GM19324 (cell line): ENCODE results near the gene RYR3.

Source experiments
- ATAC-seq: cut with Tn5 transposase; IDR thresholded peaks from one replicate; pipeline ENCODE4 v1.9.1; 2021; ENCODE audit warnings: mild to moderate bottlenecking, moderate library complexity; ENCODE audit not compliant: unreplicated experiment, low FRiP score

The RYR3 gene

DNA sequence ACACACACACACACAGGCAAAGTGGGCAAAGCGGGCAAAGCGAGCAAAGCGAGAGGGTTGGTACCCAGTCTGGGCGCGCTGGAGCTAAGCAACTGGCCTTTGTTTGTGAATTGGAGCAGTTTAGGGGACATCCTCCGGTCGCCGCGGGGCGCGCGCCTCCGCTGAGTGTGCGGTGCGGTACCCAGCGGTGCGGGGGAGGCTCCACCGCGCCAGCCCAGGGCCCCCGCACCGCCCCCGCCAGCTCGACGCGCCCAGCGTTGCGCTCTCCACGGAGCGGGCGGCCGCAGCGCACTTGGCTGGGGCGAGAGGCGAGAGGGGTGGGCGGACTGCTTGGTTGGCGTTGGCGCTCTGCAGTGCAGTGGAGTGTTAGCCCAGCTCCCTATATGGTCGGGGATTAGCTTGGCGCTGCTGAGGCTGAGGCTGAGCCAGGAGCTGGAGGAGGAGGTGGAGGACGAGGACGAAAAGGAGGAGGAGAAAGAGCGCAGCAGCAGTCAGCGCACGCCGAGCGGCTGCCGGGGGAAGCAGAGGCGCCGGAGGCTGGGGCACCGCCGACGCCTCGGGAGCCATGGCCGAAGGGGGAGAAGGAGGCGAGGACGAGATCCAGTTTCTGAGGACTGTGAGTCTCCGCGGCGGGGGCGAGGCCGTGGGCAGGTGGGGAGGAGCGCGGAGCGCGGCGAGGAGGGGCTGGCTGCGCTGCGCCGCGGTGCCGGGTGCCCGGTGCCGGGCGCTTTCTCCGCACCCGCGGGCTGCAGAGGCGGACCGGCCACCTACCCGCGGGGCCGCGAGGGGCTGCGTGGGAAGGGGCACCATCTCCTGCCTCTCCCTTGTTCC is at the start of gene RYR3:
Gene RYR3, plus strand, starts transcription at position 487 of the 831 bp plus-strand sequence. Its CDS starts 79 bp downstream, at position 566.
- no peak for ATAC-seq

DNA sequence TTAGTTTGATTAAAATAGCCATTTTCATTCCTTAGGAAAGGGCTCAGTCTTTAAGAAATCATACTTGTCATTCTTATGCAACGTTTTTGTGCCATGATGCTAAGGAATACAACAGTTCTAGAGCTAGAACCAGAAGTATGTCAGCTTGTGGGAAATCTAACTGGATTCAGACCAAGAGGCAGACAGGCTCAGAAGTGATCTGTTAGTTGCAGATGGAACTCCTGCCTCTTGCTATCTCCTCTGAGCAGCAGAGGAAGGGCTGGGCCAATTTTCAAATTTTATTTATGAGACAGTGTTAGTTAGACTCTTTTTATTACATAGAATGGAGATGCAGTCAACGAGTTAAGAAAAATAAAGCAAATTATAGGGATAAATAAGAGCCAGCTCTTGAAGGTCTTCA is 48.5 kb upstream of the RYR3 start:
- no peak for ATAC-seq

DNA sequence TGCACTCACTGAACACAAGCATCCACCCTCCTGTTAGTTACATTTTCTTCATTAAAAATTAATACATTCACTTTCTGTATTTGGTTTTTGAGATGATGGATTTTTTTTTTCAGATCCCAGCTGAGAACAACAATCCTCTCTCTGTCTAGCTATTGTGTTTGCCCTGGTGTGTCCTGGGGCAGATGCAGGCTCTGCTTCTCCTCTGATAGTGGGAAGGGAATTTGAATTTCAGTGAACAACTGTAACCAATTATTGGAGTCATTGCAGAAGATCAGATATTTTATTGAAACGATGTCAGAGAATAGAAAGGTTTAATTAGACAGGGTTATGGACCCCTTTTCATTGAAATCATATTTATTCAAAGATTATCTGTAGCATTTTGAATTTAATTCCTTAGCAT is 33.1 kb upstream of the RYR3 start:
- ATAC-seq, result no peak

DNA sequence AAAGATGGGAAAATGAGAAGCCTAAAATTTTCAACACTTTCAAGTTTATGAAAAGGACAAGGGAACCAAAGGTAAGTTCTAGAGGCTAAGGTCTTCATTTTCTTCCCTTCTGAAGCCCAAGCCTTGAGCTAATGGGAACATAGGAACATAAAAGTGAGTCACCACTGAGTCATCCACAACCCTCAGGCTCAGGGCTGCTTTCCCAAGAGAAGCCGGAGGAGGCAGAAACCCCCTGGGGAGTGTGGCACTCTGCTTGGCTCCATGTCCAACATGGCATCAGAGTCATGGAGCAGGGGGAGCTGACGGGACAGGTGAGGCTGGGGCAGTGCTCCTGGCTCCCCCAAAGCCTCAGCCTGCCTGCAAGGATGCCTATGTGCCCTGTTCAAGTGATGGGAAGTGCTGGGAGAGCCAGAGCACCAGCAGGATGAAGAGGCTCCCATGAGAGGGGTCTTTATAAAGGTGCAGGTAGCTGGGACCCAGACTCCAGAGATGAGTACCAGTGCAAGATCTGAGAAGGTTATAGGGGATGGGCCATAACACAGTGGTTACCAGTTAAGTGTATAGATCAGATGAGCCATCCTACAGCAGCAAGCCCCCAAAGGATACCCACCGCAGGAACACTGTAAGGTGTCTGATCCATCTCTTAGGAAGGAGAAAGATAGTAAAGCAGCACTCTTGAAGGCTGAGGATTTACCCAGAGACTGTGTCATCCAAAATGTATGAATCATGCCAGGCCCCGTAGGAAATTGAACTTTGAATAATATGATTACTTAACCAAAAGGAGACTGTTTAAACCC is 31.8 kb upstream of the RYR3 start:
- no peak for ATAC-seq

DNA sequence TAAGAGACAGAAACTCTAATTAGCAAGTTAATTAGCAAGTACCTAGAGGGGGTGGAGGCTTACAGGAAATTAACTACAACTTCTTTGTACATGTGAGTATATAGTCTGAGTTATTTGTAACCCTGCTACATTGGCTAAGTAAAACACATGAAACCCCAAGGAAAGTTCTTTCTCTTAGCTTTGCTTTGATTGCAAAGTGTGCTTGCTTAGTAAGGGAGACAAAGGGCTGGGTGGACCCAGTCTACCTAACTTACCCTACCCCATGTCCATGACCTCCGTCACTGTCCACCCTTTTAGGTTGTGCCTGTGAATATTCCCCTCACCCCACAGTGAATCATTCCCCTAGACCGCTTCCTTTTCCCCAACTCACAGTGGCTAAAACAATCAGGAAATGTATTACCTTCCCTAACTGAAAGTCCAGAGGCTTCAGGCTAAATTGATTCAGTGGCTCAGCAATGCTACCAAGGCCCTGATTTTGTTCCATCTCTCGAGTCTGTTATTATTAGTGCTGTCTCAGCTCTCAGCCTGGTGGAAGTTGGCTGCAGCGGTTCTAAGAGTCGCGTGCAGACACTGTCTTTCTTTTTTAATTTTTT is 31.1 kb upstream of the RYR3 start:
- no peak for ATAC-seq

DNA sequence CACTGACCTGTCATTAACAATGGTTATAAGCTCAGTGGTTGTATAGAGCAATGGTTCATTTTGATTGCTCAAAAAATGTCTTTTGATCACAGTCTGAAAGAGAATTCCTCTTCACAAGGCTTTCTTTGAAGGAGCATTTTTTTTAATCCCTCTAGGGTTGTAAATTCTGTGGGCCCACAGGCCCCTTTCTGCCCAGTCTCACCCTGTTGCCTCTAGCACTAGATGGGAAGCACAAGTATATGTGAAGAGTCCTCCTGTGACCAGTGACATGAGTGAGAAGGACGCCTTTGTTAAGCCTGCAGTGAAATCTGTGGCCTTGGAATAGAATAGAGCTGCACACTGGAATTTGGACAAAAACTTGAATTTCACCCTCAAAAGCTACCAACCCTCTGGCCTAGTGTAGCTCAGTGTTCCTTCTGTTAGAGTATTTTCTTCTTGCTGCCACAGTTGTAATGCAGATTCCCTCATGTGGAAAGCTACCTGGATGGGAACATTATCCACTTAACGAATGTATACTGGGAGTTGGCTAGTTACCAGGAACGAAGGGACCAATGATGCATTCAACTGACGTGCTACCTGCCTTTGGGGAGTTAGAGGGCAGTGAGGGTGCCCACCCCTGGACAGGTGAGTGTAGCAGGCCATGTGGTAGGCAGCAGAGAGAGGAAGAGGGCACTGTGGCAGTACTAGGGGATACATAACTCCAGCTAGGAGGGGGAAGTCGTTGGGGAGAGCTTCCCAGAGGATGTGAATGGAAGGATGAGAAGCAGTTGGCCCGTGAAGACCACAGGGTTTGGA is 28.3 kb upstream of the RYR3 start:
- no peak for ATAC-seq

DNA sequence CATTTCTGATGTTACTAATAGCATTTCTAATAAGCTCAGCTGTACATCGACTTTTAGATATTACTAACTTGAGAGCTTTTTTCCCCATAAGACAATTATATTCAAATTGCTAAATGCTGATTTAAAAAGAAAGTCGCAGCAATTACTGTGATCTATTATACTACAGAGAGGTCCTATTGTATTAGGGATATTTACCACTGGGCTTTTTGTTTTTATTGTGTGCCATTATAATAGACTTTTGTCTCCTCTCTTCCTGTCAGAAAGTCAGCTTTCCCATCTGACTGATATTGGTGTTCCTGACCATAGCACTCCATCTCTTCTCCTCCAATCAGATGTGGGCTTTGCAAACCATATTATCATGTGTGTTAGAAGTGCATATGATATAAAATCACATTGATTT is 27.2 kb upstream of the RYR3 start:
- no peak for ATAC-seq

DNA sequence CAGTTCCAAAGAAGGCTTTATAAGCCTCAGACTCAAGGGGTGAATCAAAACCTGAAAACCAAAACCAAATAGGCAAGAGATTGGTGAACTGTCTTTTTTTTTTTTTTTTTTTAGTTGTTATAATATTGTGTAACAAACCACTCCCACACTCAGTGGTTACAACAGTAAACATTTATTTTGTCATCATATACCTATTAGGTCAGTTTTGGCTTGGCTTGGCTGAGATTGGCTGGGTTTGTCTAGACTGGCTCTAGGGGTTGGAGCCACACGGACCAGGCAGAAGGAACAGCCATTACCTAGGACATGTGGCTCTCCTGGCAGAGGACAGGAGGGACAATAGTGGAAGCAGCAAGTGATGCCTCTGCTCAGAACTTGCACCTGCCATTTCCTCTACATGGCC is 26.4 kb upstream of the RYR3 start:
- ATAC-seq, result no peak

DNA sequence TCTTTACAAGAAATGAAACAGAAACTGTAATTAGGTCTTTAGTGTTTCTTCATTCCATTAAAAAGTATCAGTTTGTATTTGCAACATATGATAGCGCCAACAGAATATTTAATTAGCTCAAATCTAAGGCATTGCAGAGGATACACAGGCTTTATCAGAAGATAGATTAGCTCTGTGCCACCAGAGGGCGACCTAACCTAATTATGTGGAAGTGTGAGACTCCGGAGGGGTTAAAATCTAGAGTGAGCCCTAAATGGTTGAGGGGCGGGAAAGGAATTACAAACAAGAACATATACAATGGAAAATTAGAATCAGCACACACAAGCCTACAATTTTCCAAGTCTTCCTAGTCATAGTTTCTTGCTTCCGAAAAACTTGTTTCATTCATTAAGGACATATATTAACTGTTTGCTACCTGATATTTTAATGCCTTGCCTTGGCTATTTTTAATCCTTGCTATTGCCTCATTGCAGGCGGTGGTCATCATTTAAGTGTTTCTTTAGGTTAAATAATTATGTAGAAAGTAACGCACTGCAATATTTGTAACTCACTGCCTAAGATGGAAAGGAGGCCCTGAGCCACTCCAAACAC is 18.0 kb upstream of the RYR3 start:
- no peak for ATAC-seq

DNA sequence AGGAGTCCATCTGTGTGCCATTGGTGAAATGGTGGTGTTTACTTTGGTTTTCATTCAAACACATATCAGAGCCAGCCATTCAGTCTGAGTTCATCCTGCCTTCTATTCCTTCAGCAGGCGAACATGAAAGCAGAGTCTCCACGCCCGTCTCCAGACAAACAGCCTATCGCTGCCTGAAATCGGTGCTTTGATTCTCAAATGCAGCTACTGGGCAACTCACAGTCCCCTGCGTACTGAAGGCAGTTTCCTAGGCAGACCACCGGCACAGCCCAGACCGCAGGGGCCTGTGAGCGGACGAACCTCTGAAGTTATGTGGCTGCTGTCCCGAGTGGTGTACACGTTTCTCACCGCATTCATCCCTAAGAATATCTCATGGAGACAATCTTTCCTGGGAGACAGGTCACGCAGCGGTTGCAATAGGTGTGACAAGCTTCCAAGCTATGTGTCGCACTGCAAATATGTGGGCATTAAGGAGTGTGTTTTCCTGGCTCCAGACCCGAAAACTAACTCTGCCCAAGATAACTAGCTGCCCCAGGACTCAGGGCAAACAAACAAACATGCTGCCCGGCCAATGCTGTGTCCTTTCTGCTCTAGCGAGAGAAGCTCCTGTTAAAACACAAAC is 16.9 kb upstream of the RYR3 start:
- ATAC-seq, result no peak

DNA sequence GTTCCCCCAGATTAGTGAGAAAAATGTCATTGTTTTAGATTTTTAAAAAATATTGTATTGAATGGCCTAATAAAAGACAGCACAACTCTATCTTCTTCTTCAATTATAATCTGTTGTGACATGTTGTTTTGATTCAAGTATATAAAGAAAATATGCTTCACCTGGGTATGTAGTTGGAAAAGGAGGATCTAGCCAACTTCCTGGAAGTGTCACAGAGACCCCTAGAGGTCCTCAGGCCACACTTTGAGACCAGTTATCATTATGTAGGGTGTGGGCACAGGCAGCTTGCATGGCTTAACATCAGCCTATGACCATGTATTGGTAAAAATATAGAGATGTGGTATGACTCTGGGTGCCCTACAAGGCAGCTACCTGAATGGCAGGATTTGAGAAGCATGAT is 14.7 kb upstream of the RYR3 start:
- ATAC-seq, result no peak

DNA sequence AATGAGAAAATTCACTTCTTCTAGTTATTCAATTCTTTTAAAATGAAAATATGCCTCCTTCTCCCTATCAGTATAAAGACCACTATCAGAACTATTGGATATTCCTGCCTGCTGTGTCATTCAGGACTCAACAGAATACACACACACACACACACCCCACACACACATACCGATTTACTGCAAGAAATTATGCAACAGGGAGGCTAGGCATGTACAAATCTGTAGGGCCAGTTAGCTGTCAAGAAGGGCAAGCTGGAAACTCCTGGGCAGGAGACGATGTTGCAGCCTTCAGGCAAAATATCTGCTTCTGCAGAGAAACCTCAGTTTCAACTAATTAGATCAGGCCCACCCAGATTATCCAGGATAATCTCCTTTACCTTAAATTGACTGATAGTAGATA is 13.9 kb upstream of the RYR3 start:
- no peak for ATAC-seq

DNA sequence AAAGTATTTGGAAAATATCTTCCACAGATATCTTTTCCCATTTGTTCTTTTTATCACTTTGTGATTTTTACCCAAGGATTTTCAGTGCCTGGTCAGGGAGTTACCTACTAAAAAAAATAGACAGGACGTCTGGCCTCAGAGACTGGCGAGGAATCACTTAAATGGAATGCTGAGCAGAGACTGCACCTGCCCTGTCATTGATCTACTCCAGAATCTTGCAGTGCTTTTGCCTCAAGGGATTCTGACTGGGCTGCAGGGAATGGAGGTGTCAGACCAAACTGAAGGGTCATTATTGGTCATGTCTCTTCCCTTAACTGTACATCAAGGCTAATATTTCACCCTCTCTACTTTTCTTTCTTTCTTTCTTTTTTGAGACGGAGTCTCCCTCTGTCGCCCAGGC is 12.1 kb upstream of the RYR3 start:
- no peak for ATAC-seq

DNA sequence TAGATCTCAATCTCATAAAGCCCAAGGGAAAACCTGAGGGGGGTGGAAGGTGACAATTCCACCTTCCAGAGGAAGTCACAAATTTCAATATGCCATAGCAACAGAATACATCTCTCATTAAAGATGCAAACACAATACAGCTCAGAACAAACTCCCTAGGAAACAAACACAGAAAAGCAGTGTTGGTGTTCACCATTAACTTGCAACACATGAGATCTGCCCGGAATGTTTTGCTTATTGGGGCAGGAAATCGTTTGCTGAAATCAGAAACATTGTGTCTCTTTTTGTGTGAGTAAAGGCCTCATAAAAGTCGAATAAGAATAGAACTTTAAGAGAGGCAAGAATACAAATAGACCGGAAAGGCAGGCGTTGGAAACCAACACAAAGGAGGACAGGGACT is 5.8 kb upstream of the RYR3 start:
- ATAC-seq, result no peak

DNA sequence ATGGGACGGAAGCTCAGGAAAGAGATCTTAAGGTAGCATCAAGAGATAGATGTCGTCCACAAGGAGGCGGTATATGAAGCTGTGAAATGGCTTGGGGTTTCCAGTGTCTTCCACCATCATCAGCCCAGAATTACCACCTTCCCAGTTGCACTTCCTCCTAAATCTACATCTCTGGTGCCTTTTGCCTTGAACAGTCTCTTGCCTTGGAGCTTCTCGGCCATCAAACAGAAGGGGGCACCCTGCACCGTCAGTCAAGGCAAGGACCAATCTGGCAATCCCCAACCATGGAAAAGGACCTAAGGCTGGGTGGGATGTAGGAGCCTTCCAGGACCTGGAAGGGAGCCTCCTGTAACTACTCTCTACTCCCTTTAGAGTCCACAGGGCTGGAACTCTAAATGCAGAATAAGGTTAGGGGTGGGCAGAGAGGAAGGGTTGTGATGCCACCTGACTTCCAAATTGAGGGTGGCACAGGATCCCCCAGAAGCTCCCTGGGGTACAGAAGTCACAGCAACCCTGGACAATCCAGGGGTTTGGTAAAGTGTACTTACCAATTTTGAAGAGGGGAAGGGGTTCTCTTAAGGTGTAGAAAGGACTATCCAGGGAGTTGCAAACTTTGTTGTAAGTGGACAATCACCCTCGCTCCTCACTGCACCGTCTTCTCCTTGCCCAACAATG is 1.0 kb upstream of the RYR3 start:
- ATAC-seq, result no peak

DNA sequence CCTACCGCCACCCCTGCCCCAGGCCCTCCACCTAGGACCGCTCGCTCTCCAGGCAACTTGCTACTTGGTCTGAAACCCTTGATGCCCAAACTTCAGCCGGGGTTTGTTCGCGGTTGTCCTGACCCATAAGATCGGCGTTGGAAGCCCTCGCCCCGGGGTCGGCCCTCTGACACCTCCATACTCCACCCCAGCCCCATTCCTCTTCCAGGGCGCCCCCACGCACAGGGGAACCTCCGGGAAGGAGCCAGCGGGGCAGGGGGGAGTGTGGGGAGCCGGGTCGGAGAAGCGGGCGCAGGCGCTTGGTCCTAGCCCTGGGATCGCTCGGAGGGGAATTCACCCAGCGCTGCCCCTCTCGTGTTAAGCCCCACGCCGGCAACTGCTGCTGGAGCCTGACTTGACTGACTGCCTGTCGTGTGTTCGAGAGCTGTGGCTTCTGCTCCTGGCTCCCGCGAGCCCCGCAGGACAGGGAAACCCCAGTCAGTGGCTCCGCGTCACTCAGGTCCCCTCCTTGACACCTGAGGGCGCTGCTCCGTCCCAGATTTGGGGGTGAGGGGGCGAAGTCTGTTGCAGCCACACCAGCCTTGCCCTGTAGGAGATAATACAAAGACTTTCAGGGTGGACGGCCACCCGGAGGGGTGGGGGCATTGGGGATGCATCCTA is 675 bp downstream of the RYR3 start:
- no peak for ATAC-seq

DNA sequence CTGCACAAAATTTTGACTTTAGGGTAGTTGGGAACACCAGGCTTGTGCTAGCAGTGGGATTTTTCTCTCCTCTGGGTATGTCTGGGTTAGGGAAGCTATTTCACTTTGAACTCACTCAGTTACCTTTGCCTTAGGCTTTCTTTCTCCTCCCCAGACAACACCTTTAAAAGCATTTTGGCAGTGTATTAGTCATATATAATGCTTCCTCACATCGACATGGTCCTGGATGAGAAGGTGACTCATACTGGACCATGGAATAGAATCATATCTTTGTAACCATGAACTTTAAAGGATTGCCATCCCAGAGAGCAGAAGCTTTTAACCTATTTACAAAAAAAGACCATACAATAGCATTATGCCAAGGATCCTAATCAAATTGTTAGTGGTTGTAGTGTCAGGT is 2.7 kb downstream of the RYR3 start:
- no peak for ATAC-seq

DNA sequence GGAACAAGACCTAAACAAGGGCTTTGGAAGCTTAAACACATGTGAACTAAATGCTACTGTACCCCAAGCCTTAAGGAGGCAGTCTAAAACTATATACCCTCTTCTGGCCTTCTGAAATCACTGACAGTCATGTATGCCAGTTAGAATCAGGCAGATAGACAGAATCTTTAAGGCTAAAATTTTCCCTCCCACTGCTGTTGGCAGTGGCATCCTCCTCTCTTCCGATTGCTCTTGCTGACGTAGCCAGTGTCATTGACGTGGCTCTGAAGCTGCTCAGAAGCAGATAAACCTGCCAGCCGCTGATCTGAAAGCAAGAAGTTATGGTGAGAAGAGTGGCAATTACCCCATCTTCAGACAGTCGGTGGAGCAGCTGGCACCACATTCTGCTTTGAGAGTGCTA is 3.3 kb downstream of the RYR3 start:
- no peak for ATAC-seq

DNA sequence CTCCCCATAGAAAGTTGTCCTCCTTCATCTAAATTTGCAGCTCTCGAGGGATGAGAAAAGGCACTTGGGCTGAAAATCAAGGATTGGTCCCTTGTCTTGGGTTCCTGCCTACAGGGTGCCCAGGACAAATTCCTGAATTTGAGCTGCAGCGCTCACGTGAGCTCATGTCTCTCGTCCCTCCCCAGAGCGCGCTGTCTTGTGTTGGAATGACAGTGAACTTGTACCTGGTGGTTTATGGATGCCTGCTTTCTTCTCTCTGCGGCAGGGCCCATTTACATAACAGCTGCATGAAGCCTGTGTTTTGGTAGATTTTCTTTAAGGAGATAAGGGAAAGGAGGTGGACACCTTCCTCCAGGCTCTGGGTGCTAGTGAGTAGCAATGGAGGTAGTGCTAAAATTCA is 4.3 kb downstream of the RYR3 start:
- ATAC-seq, result no peak
